Progenitor cell of endocrine pancreas (in vitro differentiated cells): ENCODE results near the gene SEMA3F. TPM values are rescaled to one million over a fixed set of nuclear protein-coding genes. Genes with fewer than 3 reads are reported as not detected.
A peak's percentile ranks its signal among the peaks of the same experiment; 100 is the strongest.

Source experiments
- DNase-seq: peaks from one replicate; pipeline ENCODE4 v3.0.0; 2021; ENCODE audit warnings: low spot score; ENCODE audit not compliant: unreplicated experiment
- H3K27ac Mint-ChIP-seq: 2 replicates; pipeline ENCODE4 v1.8.0; 2021; ENCODE audit warnings: mild to moderate bottlenecking, moderate library complexity, mixed read lengths
- H3K27me3 Mint-ChIP-seq: 2 replicates; pipeline ENCODE4 v1.8.0; 2021; ENCODE audit warnings: mixed read lengths
- H3K36me3 Mint-ChIP-seq: 2 replicates; pipeline ENCODE4 v1.8.0; 2022; ENCODE audit warnings: mixed read lengths; ENCODE audit not compliant: insufficient read depth
- H3K4me1 Mint-ChIP-seq: 2 replicates; pipeline ENCODE4 v1.8.0; 2021; ENCODE audit warnings: low read depth, mixed read lengths
- H3K4me3 Mint-ChIP-seq: 2 replicates; pipeline ENCODE4 v1.8.0; 2021; ENCODE audit warnings: low read depth, mild to moderate bottlenecking, moderate library complexity, mixed read lengths
- H3K9me3 Mint-ChIP-seq: 2 replicates; pipeline ENCODE4 v1.8.0; 2021; ENCODE audit warnings: low read depth, mixed read lengths
- CTCF ChIP-seq: fragments of 200-600 bp; sonication (generic); IDR thresholded peaks from one replicate; pipeline ENCODE4 v1.5.0; 2021; ENCODE audit warnings: antibody characterized with exemption, mild to moderate bottlenecking; ENCODE audit not compliant: unreplicated experiment
- total RNA-seq: library from RNA; stranded (reverse); gene quantifications from 2 replicates; pipeline ENCODE4 v1.2.1, GENCODE V29; 2021

The SEMA3F gene
- total RNA-seq, 1 donor from 2014 or later, result 23.6 TPM

- no peak for DNase-seq
- Mint-ChIP-seq H3K36me3 (peaks cover 2% of the 10 kb centered on the region), H3K9me3 (no peaks in the 10 kb centered on the region), H3K4me1 (peaks cover 27% of the 10 kb centered on the region), H3K27ac (peak overlapping the region; percentile 81), H3K4me3 (peak overlapping the region; percentile 87), H3K27me3 (peaks cover 20% of the 10 kb centered on the region)
- no peak for TF ChIP-seq CTCF
These were observed 1.7 kb downstream of the SEMA3F start for GRCh38 chr3:50156549-50157493.

GRCh38 chr3:50157827-50158529 lies 2.9 kb downstream of the SEMA3F start:
- Mint-ChIP-seq H3K4me1 (peaks cover 27% of the 10 kb centered on the region), H3K36me3 (peaks cover 2% of the 10 kb centered on the region), H3K27ac (peak overlapping the region; percentile 62), H3K9me3 (no peaks in the 10 kb centered on the region), H3K27me3 (peaks cover 14% of the 10 kb centered on the region), H3K4me3 (peak overlapping the region; percentile 87)
- TF ChIP-seq CTCF, result no peak
- DNase-seq, result no peak

GRCh38 chr3:50158530-50159146 lies 3.5 kb downstream of the SEMA3F start:
- no peak for TF ChIP-seq CTCF
- peaks cover 7% of the 10 kb centered on the region for H3K27me3 Mint-ChIP-seq
- H3K36me3 Mint-ChIP-seq, result peaks cover 2% of the 10 kb centered on the region
- peaks cover 27% of the 10 kb centered on the region for H3K4me1 Mint-ChIP-seq
- peak overlapping the region; percentile 62 for H3K27ac Mint-ChIP-seq
- no peaks in the 10 kb centered on the region for H3K9me3 Mint-ChIP-seq
- peak overlapping the region; percentile 87 for H3K4me3 Mint-ChIP-seq
- DNase-seq, result no peak

- Mint-ChIP-seq H3K4me3 (no peak overlapping the region), H3K9me3 (no peaks in the 10 kb centered on the region), H3K27ac (no peak overlapping the region), H3K4me1 (peaks cover 25% of the 10 kb centered on the region), H3K36me3 (peaks cover 2% of the 10 kb centered on the region), H3K27me3 (no peaks in the 10 kb centered on the region)
- DNase-seq, result no peak
- no peak for TF ChIP-seq CTCF
These were observed 5.4 kb downstream of the SEMA3F start for GRCh38 chr3:50160561-50160983.

DNA sequence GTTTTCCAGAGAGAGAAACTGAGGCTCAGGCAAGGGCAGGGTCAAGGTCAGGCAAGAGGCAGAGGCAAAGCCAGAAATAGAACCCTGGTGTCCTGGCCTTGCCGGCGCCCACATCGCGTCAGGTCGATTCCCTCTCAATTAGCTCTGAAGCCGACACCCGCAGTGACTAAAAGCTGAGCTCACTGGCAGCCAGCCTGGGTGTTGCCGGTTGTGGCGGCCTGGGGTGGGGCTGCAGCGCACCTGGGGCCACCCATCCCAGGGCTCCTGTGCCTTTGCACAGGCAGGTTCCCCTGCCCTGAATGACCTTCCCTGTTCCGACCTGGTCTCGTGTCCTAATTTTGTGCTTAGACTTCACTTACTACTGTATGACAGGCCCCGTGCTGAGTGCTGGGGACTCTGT lies 6.2 kb downstream of the SEMA3F start:
- no peak for DNase-seq
- Mint-ChIP-seq H3K27me3 (no peaks in the 10 kb centered on the region), H3K4me3 (no peak overlapping the region), H3K27ac (no peak overlapping the region), H3K36me3 (peaks cover 2% of the 10 kb centered on the region), H3K4me1 (peaks cover 19% of the 10 kb centered on the region), H3K9me3 (no peaks in the 10 kb centered on the region)
- no peak for TF ChIP-seq CTCF
